ENCODE measurements around the gene ISX. TPM values are rescaled to one million over a fixed set of nuclear protein-coding genes. Genes with fewer than 3 reads are reported as not detected.

Gene ISX
- total RNA-seq, 1 experiment from 2014 or later, result not detected

DNA sequence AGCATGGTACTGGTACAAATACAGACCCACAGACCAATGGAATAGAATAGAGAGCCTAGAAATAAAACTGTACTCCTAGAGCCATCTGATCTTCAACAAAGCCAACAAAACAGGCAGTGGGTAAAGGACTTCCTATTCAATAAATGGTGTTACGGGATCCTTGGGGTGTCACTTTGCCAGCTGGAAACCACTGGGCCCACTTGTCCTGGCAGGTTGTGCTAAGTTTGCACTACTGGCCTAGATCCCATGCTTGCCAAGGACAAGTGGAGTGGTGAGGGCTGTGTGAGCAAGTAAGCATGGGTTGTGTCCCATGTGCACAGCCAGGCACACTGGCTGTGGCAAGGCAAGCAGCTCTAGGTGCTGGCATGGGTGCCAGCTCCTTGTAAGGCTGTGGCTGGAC is 8.8 kb upstream of the ISX start:
- Mint-ChIP-seq H3K27ac (no peak overlapping the region), H3K27me3 (ENCODE audit: low read depth) (no peaks in the 10 kb centered on the region), H3K36me3 (peaks cover 4% of the 10 kb centered on the region; the same call in 1 of the 2 replicates), H3K4me3 (no peak overlapping the region), H3K4me1 (no peaks in the 10 kb centered on the region), H3K9me3 (peaks cover 16% of the 10 kb centered on the region)
- TF ChIP-seq HMGA2 (CRISPR knock-in tag; IDR thresholded peaks at IDR 0.05), result no peak
- TF ChIP-seq, protein P1, sequence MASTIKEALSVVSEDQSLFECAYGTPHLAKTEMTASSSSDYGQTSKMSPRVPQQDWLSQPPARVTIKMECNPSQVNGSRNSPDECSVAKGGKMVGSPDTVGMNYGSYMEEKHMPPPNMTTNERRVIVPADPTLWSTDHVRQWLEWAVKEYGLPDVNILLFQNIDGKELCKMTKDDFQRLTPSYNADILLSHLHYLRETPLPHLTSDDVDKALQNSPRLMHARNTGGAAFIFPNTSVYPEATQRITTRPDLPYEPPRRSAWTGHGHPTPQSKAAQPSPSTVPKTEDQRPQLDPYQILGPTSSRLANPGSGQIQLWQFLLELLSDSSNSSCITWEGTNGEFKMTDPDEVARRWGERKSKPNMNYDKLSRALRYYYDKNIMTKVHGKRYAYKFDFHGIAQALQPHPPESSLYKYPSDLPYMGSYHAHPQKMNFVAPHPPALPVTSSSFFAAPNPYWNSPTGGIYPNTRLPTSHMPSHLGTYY (CRISPR knock-in tag; IDR thresholded peaks at IDR 0.05), result no peak
- TF ChIP-seq SP1 (CRISPR knock-in tag; conservative IDR thresholded peaks at IDR 0.05), result no peak
- TF ChIP-seq, protein P2, sequence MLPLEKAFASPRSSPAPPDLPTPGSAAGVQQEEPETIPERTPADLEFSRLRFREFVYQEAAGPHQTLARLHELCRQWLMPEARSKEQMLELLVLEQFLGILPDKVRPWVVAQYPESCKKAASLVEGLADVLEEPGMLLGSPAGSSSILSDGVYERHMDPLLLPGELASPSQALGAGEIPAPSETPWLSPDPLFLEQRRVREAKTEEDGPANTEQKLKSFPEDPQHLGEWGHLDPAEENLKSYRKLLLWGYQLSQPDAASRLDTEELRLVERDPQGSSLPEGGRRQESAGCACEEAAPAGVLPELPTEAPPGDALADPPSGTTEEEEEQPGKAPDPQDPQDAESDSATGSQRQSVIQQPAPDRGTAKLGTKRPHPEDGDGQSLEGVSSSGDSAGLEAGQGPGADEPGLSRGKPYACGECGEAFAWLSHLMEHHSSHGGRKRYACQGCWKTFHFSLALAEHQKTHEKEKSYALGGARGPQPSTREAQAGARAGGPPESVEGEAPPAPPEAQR (CRISPR knock-in tag; IDR thresholded peaks at IDR 0.05), result no peak
- TF ChIP-seq ZNF219 (CRISPR knock-in tag; IDR thresholded peaks at IDR 0.05; ENCODE audit: borderline replicate concordance), result no peak
- TF ChIP-seq TEAD4 (CRISPR knock-in tag; IDR thresholded peaks at IDR 0.05), result no peak
- TF ChIP-seq, protein P3, sequence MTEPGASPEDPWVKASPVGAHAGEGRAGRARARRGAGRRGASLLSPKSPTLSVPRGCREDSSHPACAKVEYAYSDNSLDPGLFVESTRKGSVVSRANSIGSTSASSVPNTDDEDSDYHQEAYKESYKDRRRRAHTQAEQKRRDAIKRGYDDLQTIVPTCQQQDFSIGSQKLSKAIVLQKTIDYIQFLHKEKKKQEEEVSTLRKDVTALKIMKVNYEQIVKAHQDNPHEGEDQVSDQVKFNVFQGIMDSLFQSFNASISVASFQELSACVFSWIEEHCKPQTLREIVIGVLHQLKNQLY (CRISPR knock-in tag; IDR thresholded peaks at IDR 0.05), result no peak
- no peak for TF ChIP-seq ZNF232 (CRISPR knock-in tag; IDR thresholded peaks at IDR 0.05)
- no peak for TF ChIP-seq IRF2 (CRISPR knock-in tag; IDR thresholded peaks at IDR 0.05; ENCODE audit: borderline replicate concordance, low read depth)
- TF ChIP-seq, protein P4, sequence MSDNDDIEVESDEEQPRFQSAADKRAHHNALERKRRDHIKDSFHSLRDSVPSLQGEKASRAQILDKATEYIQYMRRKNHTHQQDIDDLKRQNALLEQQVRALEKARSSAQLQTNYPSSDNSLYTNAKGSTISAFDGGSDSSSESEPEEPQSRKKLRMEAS (CRISPR knock-in tag; IDR thresholded peaks at IDR 0.05), result no peak
- TF ChIP-seq, protein P5, sequence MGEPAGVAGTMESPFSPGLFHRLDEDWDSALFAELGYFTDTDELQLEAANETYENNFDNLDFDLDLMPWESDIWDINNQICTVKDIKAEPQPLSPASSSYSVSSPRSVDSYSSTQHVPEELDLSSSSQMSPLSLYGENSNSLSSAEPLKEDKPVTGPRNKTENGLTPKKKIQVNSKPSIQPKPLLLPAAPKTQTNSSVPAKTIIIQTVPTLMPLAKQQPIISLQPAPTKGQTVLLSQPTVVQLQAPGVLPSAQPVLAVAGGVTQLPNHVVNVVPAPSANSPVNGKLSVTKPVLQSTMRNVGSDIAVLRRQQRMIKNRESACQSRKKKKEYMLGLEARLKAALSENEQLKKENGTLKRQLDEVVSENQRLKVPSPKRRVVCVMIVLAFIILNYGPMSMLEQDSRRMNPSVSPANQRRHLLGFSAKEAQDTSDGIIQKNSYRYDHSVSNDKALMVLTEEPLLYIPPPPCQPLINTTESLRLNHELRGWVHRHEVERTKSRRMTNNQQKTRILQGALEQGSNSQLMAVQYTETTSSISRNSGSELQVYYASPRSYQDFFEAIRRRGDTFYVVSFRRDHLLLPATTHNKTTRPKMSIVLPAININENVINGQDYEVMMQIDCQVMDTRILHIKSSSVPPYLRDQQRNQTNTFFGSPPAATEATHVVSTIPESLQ (CRISPR knock-in tag; IDR thresholded peaks at IDR 0.05), result no peak
- TF ChIP-seq CBFB (CRISPR knock-in tag; IDR thresholded peaks at IDR 0.05; ENCODE audit: low read depth), result no peak
- no peak for TF ChIP-seq NFE2L1 (CRISPR knock-in tag; IDR thresholded peaks at IDR 0.05)
- no peak for ATAC-seq
- POLR2A ChIA-PET, result no interaction called here
- DNase-seq (ENCODE audit: low spot score), result no peak
- CTCF ChIA-PET, result interaction anchor here (1.4 to 2.5 kb wide), 4 partner anchors 11 to 174 kb away, joined by 3 to 12 read pairs (median 6); no protein-coding TSS in a partner anchor

DNA sequence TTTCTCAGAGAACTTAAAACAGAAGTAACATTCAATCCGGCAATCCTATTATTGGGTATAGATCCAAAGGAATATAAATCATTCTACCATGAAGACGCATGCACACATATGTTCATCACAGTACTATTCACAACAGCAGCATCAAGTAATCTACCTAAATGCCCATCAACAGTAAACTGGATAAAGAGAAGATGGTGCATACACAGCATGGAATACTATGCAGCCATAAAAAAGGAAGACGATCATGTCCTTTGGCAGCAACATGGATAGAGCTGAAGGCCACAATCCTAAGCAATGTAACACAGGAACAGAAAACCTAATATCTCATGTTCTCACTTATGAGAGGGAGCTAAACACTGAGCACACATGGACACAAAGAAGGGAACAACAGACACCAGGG is 6.3 kb upstream of the ISX start:
- Mint-ChIP-seq H3K4me1 (no peaks in the 10 kb centered on the region), H3K36me3 (peaks cover 4% of the 10 kb centered on the region; the same call in 1 of the 2 replicates), H3K27me3 (ENCODE audit: low read depth) (no peaks in the 10 kb centered on the region), H3K4me3 (no peak overlapping the region), H3K27ac (no peak overlapping the region), H3K9me3 (peaks cover 16% of the 10 kb centered on the region)
- ATAC-seq (no peak), DNase-seq (ENCODE audit: low spot score) (no peak)
- ChIA-PET POLR2A (no interaction called here), CTCF (no interaction called here)
- TF ChIP-seq ZBTB21 (CRISPR knock-in tag; IDR thresholded peaks at IDR 0.05; ENCODE audit: borderline replicate concordance), result no peak

DNA sequence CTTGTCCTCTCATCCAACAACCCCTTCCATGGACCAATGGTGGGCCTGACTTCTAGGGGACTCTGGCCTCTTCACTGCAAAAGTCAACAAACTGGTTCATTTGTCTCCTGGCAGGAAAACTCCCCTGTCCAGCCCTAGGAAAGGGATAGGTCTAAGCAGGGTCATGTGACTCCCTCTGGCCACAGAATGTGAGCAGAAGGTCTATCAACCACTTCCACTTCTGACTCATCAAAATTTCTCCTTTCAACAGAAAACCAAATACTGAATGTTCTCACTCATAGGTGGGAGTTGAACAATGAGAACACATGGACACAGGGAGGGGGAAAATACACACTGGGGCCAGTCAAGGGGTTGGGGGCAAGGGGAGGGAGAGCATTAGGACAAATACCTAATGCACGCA is 1.3 kb upstream of the ISX start:
- peaks cover 2% of the 10 kb centered on the region for H3K9me3 Mint-ChIP-seq
- peaks cover 1% of the 10 kb centered on the region; the same call in 1 of the 2 replicates for H3K36me3 Mint-ChIP-seq
- 0 out of 2 replicates have a peak, but pooled peaks cover 3% of the 10 kb centered on the region for H3K4me1 Mint-ChIP-seq
- ChIA-PET POLR2A (no interaction called here), CTCF (no interaction called here)
- no peak for DNase-seq (ENCODE audit: low spot score)
- TF ChIP-seq, protein P6, sequence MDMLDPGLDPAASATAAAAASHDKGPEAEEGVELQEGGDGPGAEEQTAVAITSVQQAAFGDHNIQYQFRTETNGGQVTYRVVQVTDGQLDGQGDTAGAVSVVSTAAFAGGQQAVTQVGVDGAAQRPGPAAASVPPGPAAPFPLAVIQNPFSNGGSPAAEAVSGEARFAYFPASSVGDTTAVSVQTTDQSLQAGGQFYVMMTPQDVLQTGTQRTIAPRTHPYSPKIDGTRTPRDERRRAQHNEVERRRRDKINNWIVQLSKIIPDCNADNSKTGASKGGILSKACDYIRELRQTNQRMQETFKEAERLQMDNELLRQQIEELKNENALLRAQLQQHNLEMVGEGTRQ (CRISPR knock-in tag; IDR thresholded peaks at IDR 0.05), result 0 out of 2 replicates have a peak, but pooled peaks have one; percentile 29
- no peak for TF ChIP-seq ZNF263 (CRISPR knock-in tag; IDR thresholded peaks at IDR 0.05; ENCODE audit: low read depth)
- H3K27me3 Mint-ChIP-seq (ENCODE audit: low read depth), result no peaks in the 10 kb centered on the region
- no peak overlapping the region for H3K4me3 Mint-ChIP-seq
- no peak for ATAC-seq
- H3K27ac Mint-ChIP-seq, result no peak overlapping the region

All from WTC11 (cell line).